GM23338 (cell line): ENCODE data around the gene FAM53A. TPM values are rescaled to one million over a fixed set of nuclear protein-coding genes. Genes with fewer than 3 reads are reported as not detected.

Experiments used
- ATAC-seq: fragments of 200-7000 bp; cut with Tn5 transposase; 3 replicates; pipeline ENCODE4 v1.9.1; 2020
- DNase-seq: peaks from one replicate; pipeline ENCODE4 v3.0.0-alpha.2; 2015; ENCODE audit warnings: low spot score
- H2AFZ ChIP-seq: fragments of 200-600 bp; sonication (generic); 2 replicates; pipeline ENCODE4 v1.8.0; 2016; ENCODE audit warnings: antibody characterized with exemption, mild to moderate bottlenecking, moderate library complexity
- H3F3A ChIP-seq: fragments of 200-600 bp; sonication (generic); replicated peaks from 2 replicates; pipeline ENCODE4 v1.8.0; 2017; ENCODE audit warnings: antibody characterized with exemption, mixed run types, low read depth
- H3K27ac ChIP-seq: fragments of 200-600 bp; sonication (generic); 2 replicates; pipeline ENCODE4 v1.6.1; 2016; ENCODE audit warnings: low read depth
- H3K27me3 ChIP-seq: fragments of 200-600 bp; sonication (generic); 2 replicates; pipeline ENCODE4 v1.8.0; 2016; ENCODE audit warnings: mild to moderate bottlenecking, mixed run types, moderate library complexity; ENCODE audit not compliant: insufficient read depth
- H3K36me3 ChIP-seq: fragments of 200-600 bp; sonication (generic); 2 replicates; pipeline ENCODE4 v1.8.0; 2016; ENCODE audit warnings: mild to moderate bottlenecking; ENCODE audit not compliant: insufficient read depth
- H3K4me1 ChIP-seq: fragments of 200-600 bp; sonication (generic); 2 replicates; pipeline ENCODE4 v1.8.0; 2016; ENCODE audit warnings: mild to moderate bottlenecking, moderate library complexity; ENCODE audit not compliant: insufficient read depth
- H3K4me2 ChIP-seq: fragments of 200-600 bp; sonication (generic); 2 replicates; pipeline ENCODE4 v1.7.1; 2017; ENCODE audit warnings: mixed run types
- H3K4me3 ChIP-seq: fragments of 200-600 bp; sonication (generic); 2 replicates; pipeline ENCODE4 v1.6.1; 2016; ENCODE audit warnings: mixed run types
- H3K79me2 ChIP-seq: fragments of 200-600 bp; sonication (generic); replicated peaks from 2 replicates; pipeline ENCODE4 v1.8.0; 2017; ENCODE audit warnings: mild to moderate bottlenecking; ENCODE audit not compliant: insufficient read depth
- H3K9me2 ChIP-seq: fragments of 200-600 bp; sonication (generic); 2 replicates; pipeline ENCODE4 v1.8.0; 2017; ENCODE audit not compliant: insufficient read depth
- H4K20me1 ChIP-seq: fragments of 200-600 bp; sonication (generic); replicated peaks from 2 replicates; pipeline ENCODE4 v1.8.0; 2017; ENCODE audit warnings: mild to moderate bottlenecking; ENCODE audit not compliant: insufficient read depth
- H3K27ac Mint-ChIP-seq: 2 replicates; pipeline ENCODE4 v1.8.0; 2020; ENCODE audit warnings: inconsistent platforms, mild to moderate bottlenecking, moderate library complexity, mixed read lengths
- H3K27me3 Mint-ChIP-seq: 3 replicates; pipeline ENCODE4 v1.8.0; 2022; ENCODE audit warnings: low read depth, mild to moderate bottlenecking, moderate library complexity, mixed read lengths, inconsistent platforms; ENCODE audit not compliant: insufficient read depth, poor library complexity
- H3K36me3 Mint-ChIP-seq: 3 replicates; pipeline ENCODE4 v1.8.0; 2021; ENCODE audit warnings: low read depth, mild to moderate bottlenecking, inconsistent platforms, moderate library complexity, mixed read lengths
- H3K4me1 Mint-ChIP-seq: 3 replicates; pipeline ENCODE4 v1.8.0; 2020; ENCODE audit warnings: mild to moderate bottlenecking, inconsistent platforms, mixed read lengths
- H3K4me3 Mint-ChIP-seq: 3 replicates; pipeline ENCODE4 v1.8.0; 2021; ENCODE audit warnings: moderate library complexity, mild to moderate bottlenecking, inconsistent platforms, mixed read lengths
- H3K9me3 Mint-ChIP-seq: 3 replicates; pipeline ENCODE4 v1.8.0; 2020; ENCODE audit warnings: moderate library complexity, mild to moderate bottlenecking, inconsistent platforms, mixed read lengths
- CREB1 ChIP-seq: fragments of 250-450 bp; sonication (Bioruptor Pico); IDR thresholded peaks from 2 replicates; pipeline ENCODE4 v1.5.0; 2020; ENCODE audit warnings: low read depth, mild to moderate bottlenecking, moderate library complexity
- EZH2 ChIP-seq: fragments of 200-600 bp; sonication (generic); IDR thresholded peaks from one replicate; pipeline ENCODE4 v1.8.0; 2017; ENCODE audit warnings: antibody characterized with exemption, mild to moderate bottlenecking, low read depth; ENCODE audit not compliant: unreplicated experiment
- EZH2phosphoT487 ChIP-seq: fragments of 200-600 bp; sonication (generic); IDR thresholded peaks from one replicate; pipeline ENCODE4 v1.8.1; 2018; ENCODE audit warnings: antibody characterized with exemption; ENCODE audit not compliant: unreplicated experiment
- JUNB ChIP-seq: IDR thresholded peaks from one replicate; pipeline ENCODE4 v1.6.1; 2016; ENCODE audit warnings: antibody characterized with exemption; ENCODE audit not compliant: unreplicated experiment
- NANOG ChIP-seq: IDR thresholded peaks from 2 replicates; pipeline ENCODE4 v1.6.1; 2016; ENCODE audit warnings: antibody characterized with exemption, borderline replicate concordance
- STAT1 ChIP-seq: IDR thresholded peaks from one replicate; pipeline ENCODE4 v1.6.1; 2016; ENCODE audit warnings: antibody characterized with exemption; ENCODE audit not compliant: unreplicated experiment
- ZNF114 ChIP-seq: fragments of 250-450 bp; sonication (Bioruptor Pico); IDR thresholded peaks from 2 replicates; pipeline ENCODE4 v1.5.0; 2020; ENCODE audit warnings: mild to moderate bottlenecking, moderate library complexity
- ZNF331 ChIP-seq: fragments of 250-450 bp; sonication (Bioruptor Pico); IDR thresholded peaks from 2 replicates; pipeline ENCODE4 v1.5.0; 2020; ENCODE audit warnings: low read depth, mild to moderate bottlenecking, moderate library complexity
- polyA plus RNA-seq: library from polyadenylated mRNA; unstranded; fragments of >200 nt; fragmentation: Nextera tagmentation; extraction: Ambion mirVana; gene quantifications from 2 replicates; pipeline ENCODE4 v1.2.1, GENCODE V29; 2016
- total RNA-seq: library from RNA; depleted of rRNA; stranded (reverse); fragments of >200 nt; shearing (Covaris generic); gene quantifications from 2 replicates; pipeline ENCODE4 v1.2.3, GENCODE V29; 2014
- TF ChIP-seq, protein P1 (sequence below): IDR thresholded peaks from 2 replicates; pipeline ENCODE4 v1.6.1; 2016; ENCODE audit warnings: antibody characterized with exemption
- TF ChIP-seq, protein P2 (sequence below): IDR thresholded peaks from one replicate; pipeline ENCODE4 v1.6.1; 2018; ENCODE audit warnings: antibody characterized with exemption; ENCODE audit not compliant: unreplicated experiment
- TF ChIP-seq, protein P3 (sequence below): fragments of 250-450 bp; sonication (Bioruptor Pico); IDR thresholded peaks from 2 replicates; pipeline ENCODE4 v1.5.0; 2020; ENCODE audit warnings: mild to moderate bottlenecking, moderate library complexity

The FAM53A gene
- total and polyA plus RNA-seq, 2 experiments from 2014 or later, result 1.1 to 3.1 TPM

DNA sequence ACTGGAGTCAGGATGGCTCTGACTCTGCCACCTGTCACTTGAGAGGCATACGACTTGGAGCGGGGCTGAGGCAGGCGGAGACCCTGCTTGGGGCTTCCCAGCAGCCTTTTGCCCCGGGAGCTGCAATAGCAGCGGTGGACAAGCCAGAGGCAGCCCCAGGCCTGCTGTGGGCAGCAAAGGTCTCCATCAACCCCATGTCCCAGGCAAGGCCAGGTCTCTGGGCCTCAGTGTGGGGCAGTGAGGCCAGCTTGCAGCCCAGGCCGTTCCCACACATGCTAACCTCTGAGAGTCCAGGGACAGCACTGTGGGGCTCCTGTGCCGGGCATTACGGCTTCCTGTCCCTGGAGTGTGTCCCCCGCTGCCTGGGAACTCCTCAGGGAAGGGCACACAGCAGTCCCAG lies 53.0 kb downstream of the FAM53A start:
- Mint-ChIP-seq H3K27me3 (peaks cover 6% of the 10 kb centered on the region), H3K36me3 (no peaks in the 10 kb centered on the region), H3K9me3 (peaks cover 2% of the 10 kb centered on the region; the same call in 1 of the 3 replicates), H3K4me1 (no peaks in the 10 kb centered on the region), H3K27ac (no peak overlapping the region), H3K4me3 (no peak overlapping the region)
- TF ChIP-seq, protein P1, sequence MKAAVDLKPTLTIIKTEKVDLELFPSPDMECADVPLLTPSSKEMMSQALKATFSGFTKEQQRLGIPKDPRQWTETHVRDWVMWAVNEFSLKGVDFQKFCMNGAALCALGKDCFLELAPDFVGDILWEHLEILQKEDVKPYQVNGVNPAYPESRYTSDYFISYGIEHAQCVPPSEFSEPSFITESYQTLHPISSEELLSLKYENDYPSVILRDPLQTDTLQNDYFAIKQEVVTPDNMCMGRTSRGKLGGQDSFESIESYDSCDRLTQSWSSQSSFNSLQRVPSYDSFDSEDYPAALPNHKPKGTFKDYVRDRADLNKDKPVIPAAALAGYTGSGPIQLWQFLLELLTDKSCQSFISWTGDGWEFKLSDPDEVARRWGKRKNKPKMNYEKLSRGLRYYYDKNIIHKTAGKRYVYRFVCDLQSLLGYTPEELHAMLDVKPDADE, result no peak
- TF ChIP-seq CREB1 (CRISPR knock-in tag) (no peak), NANOG (no peak), ZNF331 (no peak), STAT1 (no peak)
- Histone ChIP-seq H3K79me2 (no peaks in the 10 kb centered on the region), H3K27ac (no peak overlapping the region), H4K20me1 (no peaks in the 10 kb centered on the region), H3K4me3 (no peak overlapping the region), H3K9me2 (no peaks in the 10 kb centered on the region), H3K4me2 (no peak overlapping the region), H3K4me1 (no peaks in the 10 kb centered on the region), H3F3A (no peaks in the 10 kb centered on the region), H3K27me3 (no peaks in the 10 kb centered on the region), H2AFZ (no peak overlapping the region), H3K36me3 (no peaks in the 10 kb centered on the region)
- no peak for DNase-seq
- ATAC-seq, result no peak

DNA sequence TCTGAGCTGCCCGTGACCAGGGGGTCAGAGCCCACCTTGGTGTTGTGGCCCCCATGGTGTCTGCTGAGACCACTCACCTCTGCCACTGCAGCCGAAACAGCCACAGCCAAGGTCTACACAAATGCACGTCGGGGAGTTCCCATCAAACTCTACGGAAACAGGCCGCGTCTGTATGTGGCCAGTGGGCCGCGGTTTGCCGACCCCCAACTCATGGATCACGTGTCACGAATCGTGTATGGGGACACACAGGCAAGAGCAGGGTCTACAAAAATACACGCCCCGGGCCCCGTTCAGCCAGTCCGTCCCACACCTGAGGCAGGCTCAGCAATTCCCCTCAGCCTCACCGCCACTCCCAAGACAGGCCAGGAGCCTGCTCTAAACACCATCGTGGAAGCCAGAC lies 53.8 kb downstream of the FAM53A start:
- H3K9me2 ChIP-seq, result no peaks in the 10 kb centered on the region
- peaks cover 6% of the 10 kb centered on the region for H3K9me3 Mint-ChIP-seq
- no peaks in the 10 kb centered on the region for H3K79me2 ChIP-seq
- no peak for DNase-seq
- no peaks in the 10 kb centered on the region for H3K36me3 ChIP-seq
- H3K27ac ChIP-seq, result no peak overlapping the region
- H3F3A ChIP-seq, result no peaks in the 10 kb centered on the region
- H3K4me3 Mint-ChIP-seq, result no peak overlapping the region
- no peaks in the 10 kb centered on the region for H3K27me3 ChIP-seq
- TF ChIP-seq ZNF114 (CRISPR knock-in tag) (no peak), EZH2phosphoT487 (no peak), EZH2 (no peak), NANOG (no peak), JUNB (no peak)
- TF ChIP-seq, protein P2, sequence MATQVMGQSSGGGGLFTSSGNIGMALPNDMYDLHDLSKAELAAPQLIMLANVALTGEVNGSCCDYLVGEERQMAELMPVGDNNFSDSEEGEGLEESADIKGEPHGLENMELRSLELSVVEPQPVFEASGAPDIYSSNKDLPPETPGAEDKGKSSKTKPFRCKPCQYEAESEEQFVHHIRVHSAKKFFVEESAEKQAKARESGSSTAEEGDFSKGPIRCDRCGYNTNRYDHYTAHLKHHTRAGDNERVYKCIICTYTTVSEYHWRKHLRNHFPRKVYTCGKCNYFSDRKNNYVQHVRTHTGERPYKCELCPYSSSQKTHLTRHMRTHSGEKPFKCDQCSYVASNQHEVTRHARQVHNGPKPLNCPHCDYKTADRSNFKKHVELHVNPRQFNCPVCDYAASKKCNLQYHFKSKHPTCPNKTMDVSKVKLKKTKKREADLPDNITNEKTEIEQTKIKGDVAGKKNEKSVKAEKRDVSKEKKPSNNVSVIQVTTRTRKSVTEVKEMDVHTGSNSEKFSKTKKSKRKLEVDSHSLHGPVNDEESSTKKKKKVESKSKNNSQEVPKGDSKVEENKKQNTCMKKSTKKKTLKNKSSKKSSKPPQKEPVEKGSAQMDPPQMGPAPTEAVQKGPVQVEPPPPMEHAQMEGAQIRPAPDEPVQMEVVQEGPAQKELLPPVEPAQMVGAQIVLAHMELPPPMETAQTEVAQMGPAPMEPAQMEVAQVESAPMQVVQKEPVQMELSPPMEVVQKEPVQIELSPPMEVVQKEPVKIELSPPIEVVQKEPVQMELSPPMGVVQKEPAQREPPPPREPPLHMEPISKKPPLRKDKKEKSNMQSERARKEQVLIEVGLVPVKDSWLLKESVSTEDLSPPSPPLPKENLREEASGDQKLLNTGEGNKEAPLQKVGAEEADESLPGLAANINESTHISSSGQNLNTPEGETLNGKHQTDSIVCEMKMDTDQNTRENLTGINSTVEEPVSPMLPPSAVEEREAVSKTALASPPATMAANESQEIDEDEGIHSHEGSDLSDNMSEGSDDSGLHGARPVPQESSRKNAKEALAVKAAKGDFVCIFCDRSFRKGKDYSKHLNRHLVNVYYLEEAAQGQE, result no peak
- TF ChIP-seq, protein P3, sequence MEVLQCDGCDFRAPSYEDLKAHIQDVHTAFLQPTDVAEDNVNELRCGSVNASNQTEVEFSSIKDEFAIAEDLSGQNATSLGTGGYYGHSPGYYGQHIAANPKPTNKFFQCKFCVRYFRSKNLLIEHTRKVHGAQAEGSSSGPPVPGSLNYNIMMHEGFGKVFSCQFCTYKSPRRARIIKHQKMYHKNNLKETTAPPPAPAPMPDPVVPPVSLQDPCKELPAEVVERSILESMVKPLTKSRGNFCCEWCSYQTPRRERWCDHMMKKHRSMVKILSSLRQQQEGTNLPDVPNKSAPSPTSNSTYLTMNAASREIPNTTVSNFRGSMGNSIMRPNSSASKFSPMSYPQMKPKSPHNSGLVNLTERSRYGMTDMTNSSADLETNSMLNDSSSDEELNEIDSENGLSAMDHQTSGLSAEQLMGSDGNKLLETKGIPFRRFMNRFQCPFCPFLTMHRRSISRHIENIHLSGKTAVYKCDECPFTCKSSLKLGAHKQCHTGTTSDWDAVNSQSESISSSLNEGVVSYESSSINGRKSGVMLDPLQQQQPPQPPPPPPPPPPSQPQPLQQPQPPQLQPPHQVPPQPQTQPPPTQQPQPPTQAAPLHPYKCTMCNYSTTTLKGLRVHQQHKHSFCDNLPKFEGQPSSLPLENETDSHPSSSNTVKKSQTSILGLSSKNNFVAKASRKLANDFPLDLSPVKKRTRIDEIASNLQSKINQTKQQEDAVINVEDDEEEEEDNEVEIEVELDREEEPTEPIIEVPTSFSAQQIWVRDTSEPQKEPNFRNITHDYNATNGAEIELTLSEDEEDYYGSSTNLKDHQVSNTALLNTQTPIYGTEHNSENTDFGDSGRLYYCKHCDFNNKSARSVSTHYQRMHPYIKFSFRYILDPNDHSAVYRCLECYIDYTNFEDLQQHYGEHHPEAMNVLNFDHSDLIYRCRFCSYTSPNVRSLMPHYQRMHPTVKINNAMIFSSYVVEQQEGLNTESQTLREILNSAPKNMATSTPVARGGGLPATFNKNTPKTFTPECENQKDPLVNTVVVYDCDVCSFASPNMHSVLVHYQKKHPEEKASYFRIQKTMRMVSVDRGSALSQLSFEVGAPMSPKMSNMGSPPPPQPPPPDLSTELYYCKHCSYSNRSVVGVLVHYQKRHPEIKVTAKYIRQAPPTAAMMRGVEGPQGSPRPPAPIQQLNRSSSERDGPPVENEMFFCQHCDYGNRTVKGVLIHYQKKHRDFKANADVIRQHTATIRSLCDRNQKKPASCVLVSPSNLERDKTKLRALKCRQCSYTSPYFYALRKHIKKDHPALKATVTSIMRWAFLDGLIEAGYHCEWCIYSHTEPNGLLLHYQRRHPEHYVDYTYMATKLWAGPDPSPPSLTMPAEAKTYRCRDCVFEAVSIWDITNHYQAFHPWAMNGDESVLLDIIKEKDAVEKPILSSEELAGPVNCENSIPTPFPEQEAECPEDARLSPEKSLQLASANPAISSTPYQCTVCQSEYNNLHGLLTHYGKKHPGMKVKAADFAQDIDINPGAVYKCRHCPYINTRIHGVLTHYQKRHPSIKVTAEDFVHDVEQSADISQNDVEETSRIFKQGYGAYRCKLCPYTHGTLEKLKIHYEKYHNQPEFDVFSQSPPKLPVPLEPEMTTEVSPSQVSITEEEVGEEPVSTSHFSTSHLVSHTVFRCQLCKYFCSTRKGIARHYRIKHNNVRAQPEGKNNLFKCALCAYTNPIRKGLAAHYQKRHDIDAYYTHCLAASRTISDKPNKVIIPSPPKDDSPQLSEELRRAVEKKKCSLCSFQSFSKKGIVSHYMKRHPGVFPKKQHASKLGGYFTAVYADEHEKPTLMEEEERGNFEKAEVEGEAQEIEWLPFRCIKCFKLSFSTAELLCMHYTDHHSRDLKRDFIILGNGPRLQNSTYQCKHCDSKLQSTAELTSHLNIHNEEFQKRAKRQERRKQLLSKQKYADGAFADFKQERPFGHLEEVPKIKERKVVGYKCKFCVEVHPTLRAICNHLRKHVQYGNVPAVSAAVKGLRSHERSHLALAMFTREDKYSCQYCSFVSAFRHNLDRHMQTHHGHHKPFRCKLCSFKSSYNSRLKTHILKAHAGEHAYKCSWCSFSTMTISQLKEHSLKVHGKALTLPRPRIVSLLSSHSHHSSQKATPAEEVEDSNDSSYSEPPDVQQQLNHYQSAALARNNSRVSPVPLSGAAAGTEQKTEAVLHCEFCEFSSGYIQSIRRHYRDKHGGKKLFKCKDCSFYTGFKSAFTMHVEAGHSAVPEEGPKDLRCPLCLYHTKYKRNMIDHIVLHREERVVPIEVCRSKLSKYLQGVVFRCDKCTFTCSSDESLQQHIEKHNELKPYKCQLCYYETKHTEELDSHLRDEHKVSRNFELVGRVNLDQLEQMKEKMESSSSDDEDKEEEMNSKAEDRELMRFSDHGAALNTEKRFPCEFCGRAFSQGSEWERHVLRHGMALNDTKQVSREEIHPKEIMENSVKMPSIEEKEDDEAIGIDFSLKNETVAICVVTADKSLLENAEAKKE, result no peak
- peaks cover 6% of the 10 kb centered on the region for H3K27me3 Mint-ChIP-seq
- H3K4me1 Mint-ChIP-seq, result no peaks in the 10 kb centered on the region
- H4K20me1 ChIP-seq, result no peaks in the 10 kb centered on the region
- no peak overlapping the region for H3K4me2 ChIP-seq
- H3K4me3 ChIP-seq, result no peak overlapping the region
- H3K27ac Mint-ChIP-seq, result no peak overlapping the region
- H2AFZ ChIP-seq, result no peak overlapping the region
- no peak for ATAC-seq
- H3K4me1 ChIP-seq, result no peaks in the 10 kb centered on the region
- H3K36me3 Mint-ChIP-seq, result no peaks in the 10 kb centered on the region
